Measurements from ENCODE around the gene FUBP3. TPM values are rescaled to one million over a fixed set of nuclear protein-coding genes. Genes with fewer than 3 reads are reported as not detected.

Gene FUBP3
- polyA plus RNA-seq, 4 donors: 74.1 to 87.3 (median 80.5) TPM

DNA sequence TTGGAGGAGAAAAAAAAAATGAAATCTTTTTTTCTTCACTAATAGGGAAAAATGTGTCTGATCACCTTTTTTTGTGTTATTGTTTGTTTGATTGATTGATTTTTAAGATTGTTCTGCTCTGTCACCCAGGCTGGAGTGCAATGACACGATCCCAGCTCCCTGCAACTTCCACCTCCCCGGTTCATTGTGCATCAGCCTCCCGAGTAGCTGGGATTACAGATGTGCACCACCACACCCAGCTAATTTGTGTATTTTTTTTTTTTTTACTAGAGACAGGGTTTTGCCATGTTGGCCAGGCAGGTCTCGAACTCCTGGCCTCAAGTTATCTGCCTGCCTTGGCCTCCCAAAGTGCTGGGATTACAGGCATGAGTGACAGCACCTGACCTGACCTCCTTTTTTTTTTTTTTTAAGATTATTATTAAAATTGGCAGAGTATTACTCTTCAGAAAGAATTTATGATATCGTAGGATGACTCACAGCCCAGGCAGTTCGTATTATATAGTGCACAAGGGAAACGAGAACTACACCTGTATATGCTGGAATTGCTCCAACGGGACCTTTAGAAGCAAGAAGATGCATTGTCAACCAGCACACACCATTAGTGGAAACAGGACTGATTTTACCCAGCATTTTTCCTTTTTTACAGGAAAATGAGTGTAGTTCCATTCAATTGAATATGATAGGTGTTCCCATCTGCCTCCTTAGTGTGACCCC lies 27.7 kb downstream of the FUBP3 start:
- DNase-seq (ENCODE audit: low read depth in 4 of 4, low spot score in 2 of 4): no peak

- no peak for DNase-seq (ENCODE audit: low read depth in 4 of 4, low spot score in 2 of 4)
These were observed 28.5 kb downstream of the FUBP3 start for GRCh38 chr9:130607640-130608420.

DNA sequence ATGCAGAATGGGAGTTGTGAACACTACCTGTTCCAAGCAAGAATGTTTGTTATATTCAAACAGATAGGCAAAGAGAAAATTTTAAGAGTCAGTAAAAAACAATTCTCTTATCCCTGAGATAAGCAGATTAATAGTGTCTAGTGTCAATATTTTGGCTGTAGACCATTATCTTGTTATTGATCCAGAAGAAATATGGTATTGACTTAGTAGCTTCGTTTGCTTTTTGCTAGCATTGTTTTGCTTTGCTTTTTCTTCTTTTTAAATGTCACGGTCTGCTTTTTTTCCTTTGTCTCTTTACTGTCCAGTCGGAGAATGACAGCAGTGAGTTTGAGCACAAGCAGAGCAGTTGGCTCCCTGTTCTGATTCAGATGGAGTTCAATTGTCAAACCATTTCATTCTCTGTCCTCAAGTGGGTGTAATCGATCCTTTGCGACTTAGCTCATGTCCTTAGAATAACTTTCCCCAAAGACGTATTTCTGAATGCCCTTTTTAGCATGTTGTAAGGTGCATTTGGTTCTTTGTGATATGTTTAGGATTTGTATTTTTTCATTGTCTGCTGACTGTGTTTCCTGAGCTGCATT lies 29.3 kb downstream of the FUBP3 start:
- DNase-seq (ENCODE audit: low read depth in 4 of 4, low spot score in 2 of 4): no peak

GRCh38 chr9:130609163-130609562 lies 29.8 kb downstream of the FUBP3 start:
- no peak for DNase-seq (ENCODE audit: low read depth in 4 of 4, low spot score in 2 of 4)

DNA sequence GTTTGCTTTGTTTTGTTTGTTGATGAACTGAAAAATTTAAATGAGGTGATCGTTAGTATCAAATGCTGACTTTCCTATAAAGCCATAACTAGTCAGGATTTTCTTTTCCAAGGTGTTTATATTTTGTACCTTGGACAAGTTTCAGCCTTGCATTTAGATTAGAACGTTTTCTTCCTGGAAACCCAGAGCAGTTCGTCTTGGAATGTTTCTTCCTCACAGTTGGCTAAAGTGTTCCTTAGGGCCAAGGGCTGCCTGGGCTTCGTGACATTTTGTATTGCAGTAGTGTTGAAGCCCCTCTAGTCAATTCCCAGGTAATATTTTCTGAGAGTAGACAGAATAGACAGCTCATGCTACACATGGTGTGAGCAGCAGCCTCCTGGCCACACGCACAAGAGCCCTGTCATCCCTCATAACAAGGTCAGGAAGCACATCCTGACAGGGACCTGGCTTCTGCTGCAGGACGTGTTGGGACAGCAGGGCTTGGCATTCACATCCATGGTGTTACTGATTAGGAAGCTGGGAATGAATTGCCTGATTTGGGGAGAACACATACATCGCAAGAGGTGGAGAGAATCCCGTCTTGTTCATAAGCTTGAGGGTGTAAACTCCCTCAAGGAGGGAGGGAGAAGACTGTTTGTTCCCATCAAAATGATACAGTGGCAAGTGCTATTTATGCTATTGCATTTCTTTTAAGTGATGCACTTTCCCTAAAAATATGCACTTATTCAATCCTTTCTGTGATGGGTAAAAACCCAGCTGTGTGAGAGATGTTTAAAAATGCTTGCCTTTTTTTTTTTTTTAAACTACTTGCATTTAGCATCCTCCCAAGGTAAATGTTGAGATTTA lies 31.7 kb downstream of the FUBP3 start:
- DNase-seq (ENCODE audit: low read depth in 4 of 4, low spot score in 2 of 4): no peak

DNA sequence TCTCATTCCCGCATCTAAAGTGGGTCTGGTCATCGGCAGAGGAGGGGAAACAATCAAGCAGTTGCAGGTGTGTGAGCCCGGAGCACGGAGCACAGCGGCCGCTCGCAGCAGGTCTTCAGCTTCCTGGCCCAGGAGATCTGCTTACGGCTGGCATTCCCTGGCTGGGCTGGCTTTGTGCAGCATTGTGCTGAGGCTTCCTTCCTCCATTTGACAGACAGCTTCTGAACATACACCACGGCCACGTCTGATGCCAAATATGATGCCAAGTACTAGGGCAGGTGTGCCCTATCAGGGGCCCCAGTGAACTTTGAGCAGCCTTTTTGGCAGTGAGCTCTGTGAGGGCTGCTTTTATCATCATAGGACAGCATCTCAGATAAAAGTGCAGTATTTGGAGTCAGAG lies 37.1 kb downstream of the FUBP3 start:
- no peak for DNase-seq (ENCODE audit: low read depth in 4 of 4, low spot score in 2 of 4)

GRCh38 chr9:130623466-130623865 lies 44.1 kb downstream of the FUBP3 start:
- DNase-seq (ENCODE audit: low read depth in 4 of 4, low spot score in 2 of 4): no peak

- DNase-seq (ENCODE audit: low read depth in 4 of 4, low spot score in 2 of 4): no peak
These were observed 44.8 kb downstream of the FUBP3 start for GRCh38 chr9:130624154-130624553.

DNA sequence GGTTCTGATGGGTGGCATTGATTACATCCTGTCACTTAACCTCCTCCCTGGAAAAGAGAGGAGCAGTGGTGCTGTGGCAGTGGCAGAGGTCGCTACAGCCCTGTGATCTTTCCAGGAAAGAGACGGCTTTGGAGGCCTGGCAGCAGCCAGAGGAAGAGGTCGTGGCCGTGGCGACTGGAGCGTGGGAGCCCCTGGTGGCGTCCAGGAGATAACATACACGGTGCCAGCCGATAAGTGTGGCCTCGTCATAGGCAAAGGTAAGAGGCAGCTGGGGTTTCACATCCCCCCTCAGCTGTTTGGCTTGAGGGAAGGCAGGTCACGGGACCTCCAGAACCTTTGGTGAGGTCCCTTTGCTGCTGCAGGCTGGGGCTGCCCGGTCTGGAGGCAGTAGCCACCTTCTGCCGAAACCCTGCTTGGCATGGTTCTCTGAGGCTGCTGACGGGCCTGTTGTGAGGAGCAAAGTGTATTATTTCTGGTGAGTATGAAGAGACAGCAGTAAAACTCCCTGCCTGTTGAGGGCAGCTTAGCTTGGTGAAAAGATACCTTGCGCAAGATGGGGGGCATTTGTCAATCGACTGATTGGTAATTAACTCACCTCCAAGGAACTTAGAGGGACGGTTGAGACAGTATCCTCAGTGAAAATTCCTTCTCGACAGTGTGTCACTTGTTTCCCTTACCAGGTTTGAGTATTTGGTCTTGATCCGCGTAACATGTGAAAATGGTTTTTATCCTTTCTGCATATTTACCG lies 47.0 kb downstream of the FUBP3 start:
- DNase-seq (ENCODE audit: low read depth in 4 of 4, low spot score in 2 of 4): no peak

DNA sequence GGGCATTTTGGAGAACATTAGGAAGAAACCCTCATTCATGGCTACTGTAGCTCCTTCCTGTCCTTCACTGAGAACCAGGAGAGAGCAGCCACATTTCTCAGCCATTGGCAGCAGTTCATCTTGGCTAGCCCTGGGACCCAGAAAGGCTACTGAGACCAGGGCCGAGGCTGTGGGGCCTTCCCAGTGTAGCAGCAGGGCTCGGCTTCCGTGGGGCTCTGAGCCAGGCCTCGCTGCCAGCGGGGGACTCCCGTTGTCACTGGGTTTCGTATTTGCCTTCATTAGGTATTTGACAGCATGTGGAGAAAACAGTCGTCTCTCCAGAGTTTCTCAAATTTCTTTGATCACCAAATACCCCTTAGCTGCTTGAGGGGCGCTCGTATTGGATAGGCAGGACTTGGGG lies 47.7 kb downstream of the FUBP3 start:
- no peak for DNase-seq (ENCODE audit: low read depth in 4 of 4, low spot score in 2 of 4)

- no peak for DNase-seq (ENCODE audit: low read depth in 4 of 4, low spot score in 2 of 4)
These were observed 48.8 kb downstream of the FUBP3 start for GRCh38 chr9:130627896-130628792.

- no peak for DNase-seq (ENCODE audit: low read depth in 4 of 4, low spot score in 2 of 4)
These were observed 50.2 kb downstream of the FUBP3 start for GRCh38 chr9:130629443-130630070.

GRCh38 chr9:130630071-130630450 lies 50.7 kb downstream of the FUBP3 start:
- DNase-seq (ENCODE audit: low read depth in 4 of 4, low spot score in 2 of 4): no peak

- no peak for DNase-seq (ENCODE audit: low read depth in 4 of 4, low spot score in 2 of 4)
These were observed 51.3 kb downstream of the FUBP3 start for GRCh38 chr9:130630506-130631330.

GRCh38 chr9:130631331-130632080 lies 52.1 kb downstream of the FUBP3 start:
- no peak for DNase-seq (ENCODE audit: low read depth in 4 of 4, low spot score in 2 of 4)

GRCh38 chr9:130632081-130632710 lies 52.8 kb downstream of the FUBP3 start:
- no peak for DNase-seq (ENCODE audit: low read depth in 4 of 4, low spot score in 2 of 4)

DNA sequence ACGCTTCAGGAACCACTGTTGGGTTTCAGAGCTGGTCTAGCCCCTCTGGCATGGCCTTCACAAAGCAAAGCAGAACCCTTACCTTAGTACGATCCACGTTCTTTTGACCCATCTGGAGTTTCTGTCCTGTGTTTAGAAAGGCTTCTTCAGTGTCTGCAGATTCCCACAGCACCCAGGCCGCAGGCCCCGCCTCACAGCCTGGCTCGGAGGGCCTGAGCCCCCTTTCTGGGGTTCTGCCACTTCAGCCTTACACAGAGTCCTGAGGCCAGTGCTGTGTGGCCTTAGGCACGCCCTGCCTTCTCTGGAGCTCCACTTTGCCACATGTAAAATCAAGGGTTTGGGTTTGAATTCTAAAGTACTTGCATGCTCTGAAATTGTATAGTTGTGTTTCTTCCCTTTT lies 53.5 kb downstream of the FUBP3 start:
- no peak for DNase-seq (ENCODE audit: low read depth in 4 of 4, low spot score in 2 of 4)
